GM12891 (cell line): ENCODE results near the gene CPAMD8.

ENCODE experiments used
- POLR2A ChIP-seq: IDR thresholded peaks from 2 replicates; pipeline ENCODE4 v1.6.1; 2011; ENCODE audit warnings: low read depth, low read length, control low read depth
- POLR2AphosphoS5 ChIP-seq: IDR thresholded peaks from 2 replicates; pipeline ENCODE4 v1.6.1; 2011; ENCODE audit warnings: low read depth, low read length, control low read depth
- TAF1 ChIP-seq: IDR thresholded peaks from 2 replicates; pipeline ENCODE4 v1.6.1; 2011; ENCODE audit warnings: low read depth, low read length, control low read depth

- TF ChIP-seq POLR2A (no peak), TAF1 (no peak), POLR2AphosphoS5 (no peak)
These were observed 34.2 kb upstream of the CPAMD8 start for GRCh38 chr19:17060802-17061201.
